ENCODE data around the gene PATJ.
"Not testable (repeated sequence)": the region's sequence is repeated elsewhere in the genome, so short reads cannot be mapped to it uniquely, and the experiment has no call there.

GRCh38 chr1:62182157-62182556 lies 439.9 kb downstream of the PATJ start:
- TF ChIP-seq CTCF (IDR thresholded peaks at IDR 0.05); POLR2A (IDR thresholded peaks at IDR 0.05; ENCODE audit: low read depth); POLR2AphosphoS5 (IDR thresholded peaks at IDR 0.05): not testable (repeated sequence)

Data from esophagus muscularis mucosa (tissue), 3 donors.